ENCODE data around the gene OBP2B. TPM values are rescaled to one million over a fixed set of nuclear protein-coding genes. Genes with fewer than 3 reads are reported as not detected.
"Not testable (repeated sequence)": the region's sequence is repeated elsewhere in the genome, so short reads cannot be mapped to it uniquely, and the experiment has no call there.

OBP2B gene
- polyA plus RNA-seq, 4 donors = 0.17 to 0.28 (median 0.22) TPM; not detected in 1

DNA sequence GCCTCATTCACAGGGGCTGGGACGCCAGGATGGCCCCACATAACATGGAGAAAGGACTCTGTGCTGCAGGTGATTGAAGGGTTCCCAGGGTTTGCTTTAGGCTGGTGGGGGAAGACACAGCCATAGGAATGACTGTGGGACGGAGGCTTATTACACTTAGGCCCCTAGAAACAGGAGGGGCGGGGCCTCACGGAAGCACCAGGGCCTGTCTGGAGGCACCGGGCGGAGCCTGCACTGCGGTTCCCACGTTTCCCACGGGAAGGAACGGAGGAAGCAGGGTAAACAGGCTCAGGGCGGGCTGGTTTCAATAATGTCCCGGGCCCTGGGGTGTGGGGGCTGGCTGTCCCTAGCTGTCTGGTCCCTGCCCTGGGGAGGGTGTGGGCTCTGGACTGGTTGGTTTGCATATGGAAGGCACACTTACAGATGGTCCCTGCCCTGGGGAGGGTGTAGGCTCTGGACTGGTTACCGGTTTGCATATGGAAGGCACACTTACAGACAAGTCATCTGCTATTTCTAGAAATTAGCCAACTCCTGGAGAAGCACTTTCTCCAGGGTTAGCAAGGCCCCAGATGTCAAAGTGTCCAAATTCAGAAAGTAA, 14.2 kb upstream of the OBP2B start:
- DNase-seq (ENCODE audit: low read depth in 4 of 4, low spot score in 2 of 4) = not testable (repeated sequence)

GRCh38 chr9:133221994-133222393, 12.9 kb upstream of the OBP2B start:
- not testable (repeated sequence) for DNase-seq (ENCODE audit: low read depth in 4 of 4, low spot score in 2 of 4)

- DNase-seq (ENCODE audit: low read depth in 4 of 4, low spot score in 2 of 4) = no peak
Observed at GRCh38 chr9:133221177-133221809, 12.2 kb upstream of the OBP2B start.

DNA sequence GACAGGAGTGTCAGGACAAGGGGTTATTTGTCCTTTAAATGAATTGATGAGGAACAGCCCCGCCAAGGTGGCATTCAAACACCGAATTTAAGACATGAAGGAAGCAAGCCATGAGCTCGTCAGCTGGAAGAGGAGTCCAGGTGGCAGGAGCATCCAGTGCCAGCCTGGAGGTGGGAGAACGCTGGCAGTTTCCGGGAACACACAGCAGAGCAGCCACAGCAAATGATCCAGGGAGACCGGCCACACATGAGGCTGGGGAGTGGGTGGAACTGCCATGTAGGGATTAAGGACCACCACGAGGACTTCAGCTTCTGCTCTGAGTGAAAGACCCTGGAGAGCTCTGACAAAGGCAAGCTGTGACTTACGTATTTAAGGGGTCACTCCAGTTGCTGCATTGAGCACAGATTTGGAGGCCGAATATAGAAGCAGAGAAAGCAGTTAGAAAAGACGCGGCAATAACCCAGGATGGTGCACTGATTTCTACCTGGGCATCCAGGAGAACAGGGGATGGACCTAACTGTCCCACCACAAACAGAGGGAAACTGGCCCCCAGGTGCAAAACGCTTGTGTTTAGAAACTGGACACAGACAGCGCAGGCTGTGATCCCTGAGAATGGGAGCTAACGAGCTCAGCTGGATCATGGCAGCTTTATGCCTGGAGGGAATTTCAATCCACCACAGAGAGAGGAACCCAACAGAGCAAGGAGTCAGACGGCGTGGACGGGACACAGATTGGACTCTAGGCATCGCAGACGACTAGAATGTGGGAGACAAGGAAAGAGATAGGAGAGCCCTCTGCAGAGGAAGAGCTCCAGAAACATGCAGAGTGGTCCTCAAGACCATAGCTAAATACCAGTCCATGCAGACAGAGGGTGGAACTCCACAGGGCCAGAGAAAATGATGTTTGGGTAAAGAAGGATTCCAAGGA, 9.3 kb upstream of the OBP2B start:
- not testable (repeated sequence) for DNase-seq (ENCODE audit: low read depth in 4 of 4, low spot score in 2 of 4)

- not testable (repeated sequence) for DNase-seq (ENCODE audit: low read depth in 4 of 4, low spot score in 2 of 4)
Observed at GRCh38 chr9:133217333-133217988, 8.4 kb upstream of the OBP2B start.

DNA sequence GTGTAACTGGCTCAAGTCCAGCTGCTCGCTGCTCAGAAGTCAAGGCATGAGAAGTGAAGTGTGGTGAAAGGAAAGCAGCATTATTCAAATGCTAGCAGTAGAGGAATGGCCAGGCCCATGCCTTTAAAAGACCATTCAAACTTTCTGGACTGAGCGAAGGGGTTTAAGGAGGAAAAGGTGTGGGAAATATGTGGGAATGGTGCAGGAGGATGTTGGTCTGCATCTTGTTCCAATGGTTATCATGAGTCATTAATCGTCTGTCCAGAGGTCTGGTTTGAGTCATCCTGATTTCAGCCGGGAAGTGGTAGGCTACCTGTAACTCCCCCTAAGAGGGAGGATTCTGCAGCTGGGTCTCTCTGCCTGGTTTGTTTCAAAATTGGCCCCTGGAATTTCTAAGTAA, 5.2 kb upstream of the OBP2B start:
- DNase-seq (ENCODE audit: low read depth in 4 of 4, low spot score in 2 of 4) = not testable (repeated sequence)

DNA sequence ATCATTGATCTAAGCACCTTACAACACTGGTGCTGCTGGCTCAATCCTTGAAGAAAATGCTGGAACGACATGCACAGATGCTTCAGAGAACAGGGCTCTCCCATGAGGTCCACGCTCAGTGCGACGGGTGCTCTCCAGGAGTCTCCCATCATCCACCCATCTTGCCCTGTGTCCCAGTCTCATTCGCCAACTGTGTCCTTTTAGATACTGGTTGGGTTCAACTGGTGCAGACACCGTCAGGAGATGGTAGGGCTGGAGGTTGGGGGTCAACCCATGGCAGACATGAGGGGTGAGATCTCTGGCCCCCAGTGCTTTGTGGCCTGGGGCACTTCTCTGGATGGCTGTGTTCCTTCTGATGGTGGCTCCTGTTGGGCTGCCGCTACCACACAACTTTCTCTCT, 1.6 kb upstream of the OBP2B start:
- no peak for DNase-seq (ENCODE audit: low read depth in 4 of 4, low spot score in 2 of 4)

DNA sequence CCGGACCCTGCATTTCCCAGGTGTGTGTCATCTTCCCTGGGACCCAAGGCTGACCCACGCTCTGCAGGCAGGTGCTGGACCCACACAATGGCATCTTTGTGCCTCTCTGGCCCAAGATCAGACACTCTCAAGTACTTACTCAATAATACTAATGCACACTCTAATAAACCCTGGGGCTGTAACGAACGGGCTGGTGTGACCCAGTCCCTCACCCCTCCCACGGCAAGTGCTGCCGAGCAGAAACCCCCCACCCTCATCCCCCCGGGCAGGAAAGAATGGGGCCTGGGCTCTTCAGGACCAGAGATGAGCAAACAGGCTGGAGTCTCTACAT, 1.1 kb upstream of the OBP2B start:
- DNase-seq (ENCODE audit: low read depth in 4 of 4, low spot score in 2 of 4) = no peak

DNA sequence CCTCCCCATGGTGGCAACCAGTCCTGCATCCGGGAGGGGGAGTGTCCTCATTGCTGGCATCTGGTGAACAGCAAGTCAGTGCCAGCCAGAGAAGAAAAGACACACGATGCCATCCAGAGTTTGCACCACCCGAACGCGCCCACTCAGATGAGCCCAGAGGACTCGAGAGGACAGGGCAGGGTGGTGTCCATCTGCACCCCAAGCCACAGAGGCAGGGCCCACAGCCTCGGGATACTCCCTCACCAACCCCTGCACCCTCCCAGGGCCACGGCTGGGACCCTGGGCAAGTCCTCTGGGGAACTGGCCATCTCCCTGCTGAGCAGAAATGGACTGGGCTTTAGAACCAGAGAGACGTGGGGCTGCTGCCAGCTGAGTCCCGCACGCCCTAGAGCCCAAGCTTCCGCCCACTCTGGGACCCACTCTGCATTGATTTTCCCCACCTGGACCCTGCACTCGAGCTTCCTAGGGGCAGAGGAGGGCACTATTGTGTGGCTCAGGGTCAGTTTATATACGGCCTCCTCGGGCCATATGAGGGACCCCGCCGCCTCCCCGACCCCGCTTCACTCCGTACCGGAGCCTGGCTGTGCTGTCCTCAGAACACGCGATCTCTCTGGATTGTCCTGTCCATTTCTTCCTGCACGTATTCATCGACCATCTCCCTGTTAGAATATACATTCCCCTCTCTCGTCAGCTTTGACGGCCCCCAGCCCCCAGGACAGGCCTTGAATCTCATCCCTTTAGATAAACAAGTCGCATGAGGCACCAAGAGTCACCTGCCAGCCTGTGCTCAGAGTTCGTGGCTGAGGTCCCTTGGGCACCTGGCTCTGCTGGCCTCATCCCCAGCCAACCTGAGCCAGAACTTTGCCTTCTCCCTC, 514 bp upstream of the OBP2B start:
- not testable (repeated sequence) for DNase-seq (ENCODE audit: low read depth in 4 of 4, low spot score in 2 of 4)

- not testable (repeated sequence) for DNase-seq (ENCODE audit: low read depth in 4 of 4, low spot score in 2 of 4)
Observed at GRCh38 chr9:133208171-133208879, 725 bp downstream of the OBP2B start.

GRCh38 chr9:133207540-133208170, 1.4 kb downstream of the OBP2B start:
- no peak for DNase-seq (ENCODE audit: low read depth in 4 of 4, low spot score in 2 of 4)

GRCh38 chr9:133207021-133207531, 2.0 kb downstream of the OBP2B start:
- no peak for DNase-seq (ENCODE audit: low read depth in 4 of 4, low spot score in 2 of 4)

- DNase-seq (ENCODE audit: low read depth in 4 of 4, low spot score in 2 of 4) = no peak
Observed at GRCh38 chr9:133205996-133206931, 2.8 kb downstream of the OBP2B start.

DNA sequence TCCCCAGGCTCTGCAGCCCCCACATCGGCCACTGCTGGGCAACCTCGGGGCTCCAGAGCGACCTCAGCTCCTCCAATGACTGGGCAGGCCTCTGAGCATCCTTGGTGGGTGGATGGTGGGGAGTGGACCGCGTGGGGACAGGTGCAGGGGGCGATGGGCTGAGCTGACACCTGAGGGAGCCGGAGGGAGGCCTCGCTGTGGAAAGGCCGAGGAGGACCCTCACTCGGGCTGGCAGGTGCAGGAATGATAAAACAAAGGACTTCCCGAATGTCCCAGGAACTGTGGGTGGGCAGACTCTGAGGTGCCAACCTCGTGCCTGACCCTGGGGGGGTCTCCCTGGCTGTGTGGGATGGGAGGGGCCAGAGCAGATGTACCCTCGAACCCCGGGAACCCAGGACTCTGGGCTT, 3.6 kb downstream of the OBP2B start:
- not testable (repeated sequence) for DNase-seq (ENCODE audit: low read depth in 4 of 4, low spot score in 2 of 4)

- DNase-seq (ENCODE audit: low read depth in 4 of 4, low spot score in 2 of 4) = no peak
Observed at GRCh38 chr9:133204993-133205336, 4.1 kb downstream of the OBP2B start.

GRCh38 chr9:133204335-133204992, 4.6 kb downstream of the OBP2B start:
- no peak for DNase-seq (ENCODE audit: low read depth in 4 of 4, low spot score in 2 of 4)

DNA sequence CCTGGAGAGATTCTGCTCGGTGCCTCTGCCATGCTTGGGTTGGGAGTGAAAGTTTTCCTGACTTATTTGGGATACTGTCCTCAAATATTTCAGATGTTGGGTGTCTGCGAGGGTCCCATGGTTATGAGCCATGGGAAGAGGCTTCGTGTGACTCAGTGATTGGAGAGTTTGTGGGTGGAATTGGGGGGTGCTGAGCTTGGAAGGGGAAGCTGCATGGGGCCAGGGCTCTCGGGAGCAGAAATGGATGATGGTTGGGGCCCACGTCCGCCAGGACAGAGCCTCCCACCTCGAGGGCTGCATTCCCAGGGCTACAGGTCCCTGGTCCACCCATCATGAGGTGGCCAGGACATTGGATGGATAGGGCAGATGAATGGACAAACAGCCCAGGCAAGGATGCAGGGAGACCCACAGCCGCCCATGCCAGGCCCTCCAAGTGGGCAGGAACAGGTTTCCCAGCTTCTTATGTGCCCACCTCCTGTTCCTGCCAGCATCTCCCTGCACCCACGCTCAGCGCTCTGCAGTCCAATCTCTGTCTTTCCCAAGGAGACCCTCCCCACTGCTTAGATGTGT, 5.5 kb downstream of the OBP2B start:
- no peak for DNase-seq (ENCODE audit: low read depth in 4 of 4, low spot score in 2 of 4)

All from left renal cortex interstitium (tissue), 4 donors.